Caco-2 (cell line): ENCODE measurements around the gene INPP5D. TPM values are rescaled to one million over a fixed set of nuclear protein-coding genes. Genes with fewer than 3 reads are reported as not detected.

Source experiments
- BruUV-seq: library from RNA; stranded (reverse); fragments of 400-500 nt; replicated peaks from 2 replicates; lab custom pipeline; 2021; lab: Mats Ljungman, UMichigan
- CTCF ChIA-PET: fragments of 300-600 bp; sonication (Branson Sonifier 250); formaldehyde crosslinking; loops from one replicate; lab custom pipeline; 2022; ENCODE audit warnings: antibody characterized with exemption; lab: Charles Lee
- POLR2A ChIA-PET: fragments of 300-600 bp; sonication (Branson Sonifier 250); formaldehyde crosslinking; loops from one replicate; lab custom pipeline; 2022; ENCODE audit warnings: antibody characterized with exemption; lab: Charles Lee
- DNase-seq, 2 experiments: peaks; one replicate each; pipeline versions ENCODE4 v3.0.0 to v3.0.0-alpha.2; 2020 to 2022
- H3K27me3 ChIP-seq: replicated peaks from 2 replicates; pipeline ENCODE4 v1.6.0; 2011; ENCODE audit warnings: low read length; ENCODE audit not compliant: control insufficient read depth, insufficient read depth
- H3K36me3 ChIP-seq: 2 replicates; pipeline ENCODE4 v1.5.1; 2011; ENCODE audit warnings: low read length; ENCODE audit not compliant: control insufficient read depth, insufficient read depth
- H3K4me1 ChIP-seq: fragments of 250-450 bp; sonication (Bioruptor Pico); 2 replicates; pipeline ENCODE4 v1.5.1; 2020; ENCODE audit warnings: mild to moderate bottlenecking
- H3K4me3 ChIP-seq: 2 replicates; pipeline ENCODE4 v1.5.1; 2011; ENCODE audit warnings: low read depth, mild to moderate bottlenecking, control low read depth, low read length
- H3K9me3 ChIP-seq: fragments of 250-450 bp; sonication (Bioruptor Pico); 2 replicates; pipeline ENCODE4 v1.5.1; 2020; ENCODE audit warnings: mild to moderate bottlenecking, moderate library complexity
- H3K27ac Mint-ChIP-seq: one replicate; pipeline ENCODE4 v1.8.0; 2022; ENCODE audit warnings: mixed read lengths; ENCODE audit not compliant: unreplicated experiment
- H3K27me3 Mint-ChIP-seq: one replicate; pipeline ENCODE4 v1.8.0; 2022; ENCODE audit warnings: mixed read lengths; ENCODE audit not compliant: insufficient read depth, unreplicated experiment
- H3K36me3 Mint-ChIP-seq: one replicate; pipeline ENCODE4 v1.8.0; 2022; ENCODE audit warnings: mild to moderate bottlenecking, mixed read lengths; ENCODE audit not compliant: insufficient read depth, unreplicated experiment
- H3K4me1 Mint-ChIP-seq: one replicate; pipeline ENCODE4 v1.8.0; 2022; ENCODE audit warnings: low read depth, mixed read lengths; ENCODE audit not compliant: unreplicated experiment
- H3K4me3 Mint-ChIP-seq: one replicate; pipeline ENCODE4 v1.8.0; 2022; ENCODE audit warnings: mild to moderate bottlenecking, moderate library complexity, mixed read lengths; ENCODE audit not compliant: unreplicated experiment
- H3K9me3 Mint-ChIP-seq: one replicate; pipeline ENCODE4 v1.8.0; 2022; ENCODE audit warnings: mixed read lengths; ENCODE audit not compliant: unreplicated experiment
- intact Hi-C: fragments of 100-400 bp; cut with micrococcal nuclease; formaldehyde crosslinking; loops from one replicate; pipeline ENCODE4 v1.10.0; 2022; ENCODE audit not compliant: unreplicated experiment
- total RNA-seq: library from RNA; stranded (reverse); gene quantifications from 2 replicates; pipeline ENCODE4 v1.2.3, GENCODE V29; 2022
- TF ChIP-seq, protein P1 (sequence below), 2 experiments: fragments of 200-600 bp in 1 of 2; IDR thresholded peaks; 1 replicate in 1 of 2; 2 replicates in 1 of 2; pipeline versions ENCODE4 v1.5.1 to v1.8.0; 2011 to 2022; ENCODE audit warnings: antibody characterized with exemption in 1 of 2, control low read depth in 1 of 2, inconsistent platforms in 1 of 2, low read depth in 1 of 2, low read length in 1 of 2, mild to moderate bottlenecking in 1 of 2, moderate library complexity in 1 of 2; ENCODE audit not compliant: insufficient read depth in 1 of 2, severe bottlenecking in 1 of 2, unreplicated experiment in 1 of 2

The INPP5D gene
- total RNA-seq, 1 experiment from 2014 or later, result not detected

DNA sequence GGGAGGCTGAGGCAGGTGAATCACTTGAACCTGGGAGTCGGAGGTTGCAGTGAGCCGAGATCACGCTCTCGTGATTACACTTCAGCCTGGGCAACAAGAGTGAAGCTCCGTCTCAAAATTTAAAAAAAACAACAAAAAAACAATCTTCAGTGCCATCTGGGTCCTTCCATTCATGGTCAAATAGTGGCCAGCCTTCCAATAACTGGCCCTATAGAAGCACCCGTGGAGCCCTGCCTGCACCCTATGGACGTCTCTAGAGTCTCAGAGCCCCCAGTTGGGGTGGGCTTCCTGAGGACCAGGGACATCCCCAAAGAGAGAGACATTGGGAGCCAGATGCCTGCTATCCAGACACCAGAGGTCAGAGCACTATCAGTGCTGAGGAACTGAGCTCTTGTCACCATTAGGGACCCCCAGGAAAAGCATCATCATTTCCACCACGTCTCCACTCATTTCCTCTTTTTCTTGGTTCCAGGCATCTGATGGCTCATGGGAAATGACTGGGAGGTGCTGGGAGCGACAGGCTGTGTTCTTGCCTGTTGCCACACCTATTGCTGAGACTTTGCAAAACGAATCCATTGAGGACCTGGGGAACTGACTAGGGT lies 18.3 kb upstream of the INPP5D start:
- POLR2A ChIA-PET, result no interaction called here
- H3K4me1 Mint-ChIP-seq, result no peaks in the 10 kb centered on the region
- no TSS peak for BruUV-seq
- Histone ChIP-seq H3K4me3 (no peak overlapping the region), H3K36me3 (no peaks in the 10 kb centered on the region), H3K9me3 (no peaks in the 10 kb centered on the region), H3K27me3 (no peaks in the 10 kb centered on the region), H3K4me1 (no peaks in the 10 kb centered on the region)
- H3K4me3 Mint-ChIP-seq, result no peak overlapping the region
- DNase-seq, result no peak
- no peaks in the 10 kb centered on the region for H3K9me3 Mint-ChIP-seq
- H3K36me3 Mint-ChIP-seq, result no peaks in the 10 kb centered on the region
- TF ChIP-seq, protein P1, sequence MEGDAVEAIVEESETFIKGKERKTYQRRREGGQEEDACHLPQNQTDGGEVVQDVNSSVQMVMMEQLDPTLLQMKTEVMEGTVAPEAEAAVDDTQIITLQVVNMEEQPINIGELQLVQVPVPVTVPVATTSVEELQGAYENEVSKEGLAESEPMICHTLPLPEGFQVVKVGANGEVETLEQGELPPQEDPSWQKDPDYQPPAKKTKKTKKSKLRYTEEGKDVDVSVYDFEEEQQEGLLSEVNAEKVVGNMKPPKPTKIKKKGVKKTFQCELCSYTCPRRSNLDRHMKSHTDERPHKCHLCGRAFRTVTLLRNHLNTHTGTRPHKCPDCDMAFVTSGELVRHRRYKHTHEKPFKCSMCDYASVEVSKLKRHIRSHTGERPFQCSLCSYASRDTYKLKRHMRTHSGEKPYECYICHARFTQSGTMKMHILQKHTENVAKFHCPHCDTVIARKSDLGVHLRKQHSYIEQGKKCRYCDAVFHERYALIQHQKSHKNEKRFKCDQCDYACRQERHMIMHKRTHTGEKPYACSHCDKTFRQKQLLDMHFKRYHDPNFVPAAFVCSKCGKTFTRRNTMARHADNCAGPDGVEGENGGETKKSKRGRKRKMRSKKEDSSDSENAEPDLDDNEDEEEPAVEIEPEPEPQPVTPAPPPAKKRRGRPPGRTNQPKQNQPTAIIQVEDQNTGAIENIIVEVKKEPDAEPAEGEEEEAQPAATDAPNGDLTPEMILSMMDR (IDR thresholded peaks at IDR 0.05; ENCODE audit: insufficient read depth in 1 of 2, low read depth in 1 of 2, low read length in 1 of 2, severe bottlenecking in 1 of 2, unreplicated experiment in 1 of 2), result no peak
- no peak overlapping the region for H3K27ac Mint-ChIP-seq
- CTCF ChIA-PET, result no interaction called here
- H3K27me3 Mint-ChIP-seq, result peaks cover 5% of the 10 kb centered on the region
- intact Hi-C loops, result no loop called here

DNA sequence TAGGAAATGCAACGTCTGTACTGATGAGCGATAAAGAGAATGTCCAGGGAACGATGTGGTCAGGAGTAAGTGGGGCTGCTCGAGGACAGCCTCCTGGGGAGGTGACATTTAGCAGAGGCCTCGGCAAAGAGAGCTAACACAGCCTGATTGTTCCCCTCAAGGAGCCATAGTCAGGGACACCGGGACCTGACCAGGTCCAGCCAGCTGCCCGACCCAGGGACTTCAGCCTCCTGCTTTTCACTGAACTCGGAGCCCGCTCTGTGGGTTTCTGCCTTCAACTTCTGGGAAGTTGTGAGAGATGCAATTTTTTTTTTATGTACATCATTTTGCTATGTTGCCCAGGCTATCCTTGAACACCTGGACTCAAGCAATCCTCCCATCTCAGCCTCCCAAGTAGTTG lies 17.6 kb upstream of the INPP5D start:
- Histone ChIP-seq H3K9me3 (no peaks in the 10 kb centered on the region), H3K4me3 (no peak overlapping the region), H3K4me1 (no peaks in the 10 kb centered on the region), H3K27me3 (no peaks in the 10 kb centered on the region), H3K36me3 (no peaks in the 10 kb centered on the region)
- intact Hi-C loops, result no loop called here
- Mint-ChIP-seq H3K4me1 (no peaks in the 10 kb centered on the region), H3K27me3 (peaks cover 5% of the 10 kb centered on the region), H3K9me3 (no peaks in the 10 kb centered on the region), H3K36me3 (no peaks in the 10 kb centered on the region), H3K4me3 (no peak overlapping the region), H3K27ac (no peak overlapping the region)
- ChIA-PET CTCF (no interaction called here), POLR2A (no interaction called here)
- no peak for DNase-seq
- no TSS peak for BruUV-seq
- TF ChIP-seq, protein P1 (IDR thresholded peaks at IDR 0.05; ENCODE audit: insufficient read depth in 1 of 2, low read depth in 1 of 2, low read length in 1 of 2, severe bottlenecking in 1 of 2, unreplicated experiment in 1 of 2), result no peak

DNA sequence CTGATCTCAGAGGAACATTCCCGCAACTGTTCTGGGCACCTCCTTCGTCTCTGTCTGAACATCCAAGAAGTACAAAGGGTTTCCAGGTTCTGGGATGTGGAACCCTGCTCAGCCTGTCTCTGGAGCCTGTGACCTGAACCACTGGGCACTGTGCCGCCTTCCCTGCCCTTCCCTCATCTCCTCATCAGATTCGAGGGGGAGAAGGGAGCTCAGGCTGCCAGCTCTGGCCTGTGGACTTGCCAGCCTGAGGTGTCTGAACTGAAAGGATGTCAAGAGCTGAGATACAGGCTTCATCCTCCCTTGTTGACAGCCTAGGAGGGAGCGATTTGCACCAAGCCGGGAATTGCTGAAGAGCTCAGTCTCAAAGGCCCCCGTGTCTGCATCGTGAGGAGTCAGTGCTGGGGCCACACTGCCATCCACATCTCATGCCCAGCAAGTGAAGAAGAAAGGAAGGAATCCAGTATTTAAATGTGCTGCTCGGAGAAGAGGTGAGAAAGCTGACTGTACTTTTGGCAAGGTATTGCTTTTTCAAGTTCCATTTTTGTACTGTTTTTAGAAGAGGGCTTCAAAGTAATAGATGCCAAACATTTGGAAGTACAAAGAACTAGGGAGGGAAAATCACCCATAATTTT lies 15.1 kb upstream of the INPP5D start:
- no TSS peak for BruUV-seq
- Mint-ChIP-seq H3K36me3 (no peaks in the 10 kb centered on the region), H3K9me3 (no peaks in the 10 kb centered on the region), H3K4me1 (peaks cover 8% of the 10 kb centered on the region), H3K27me3 (peaks cover 15% of the 10 kb centered on the region), H3K27ac (no peak overlapping the region), H3K4me3 (no peak overlapping the region)
- Histone ChIP-seq H3K4me3 (no peak overlapping the region), H3K9me3 (no peaks in the 10 kb centered on the region), H3K4me1 (no peaks in the 10 kb centered on the region), H3K27me3 (no peaks in the 10 kb centered on the region), H3K36me3 (no peaks in the 10 kb centered on the region)
- CTCF ChIA-PET, result no interaction called here
- TF ChIP-seq, protein P1 (IDR thresholded peaks at IDR 0.05; ENCODE audit: insufficient read depth in 1 of 2, low read depth in 1 of 2, low read length in 1 of 2, severe bottlenecking in 1 of 2, unreplicated experiment in 1 of 2), result no peak
- POLR2A ChIA-PET, result no interaction called here
- no peak for DNase-seq
- intact Hi-C loops, result no loop called here
